Measurements from ENCODE around the gene ANAPC7. TPM values are rescaled to one million over a fixed set of nuclear protein-coding genes. Genes with fewer than 3 reads are reported as not detected.
"Not testable (repeated sequence)": the region's sequence is repeated elsewhere in the genome, so short reads cannot be mapped to it uniquely, and the experiment has no call there.

ANAPC7 gene, protein sequence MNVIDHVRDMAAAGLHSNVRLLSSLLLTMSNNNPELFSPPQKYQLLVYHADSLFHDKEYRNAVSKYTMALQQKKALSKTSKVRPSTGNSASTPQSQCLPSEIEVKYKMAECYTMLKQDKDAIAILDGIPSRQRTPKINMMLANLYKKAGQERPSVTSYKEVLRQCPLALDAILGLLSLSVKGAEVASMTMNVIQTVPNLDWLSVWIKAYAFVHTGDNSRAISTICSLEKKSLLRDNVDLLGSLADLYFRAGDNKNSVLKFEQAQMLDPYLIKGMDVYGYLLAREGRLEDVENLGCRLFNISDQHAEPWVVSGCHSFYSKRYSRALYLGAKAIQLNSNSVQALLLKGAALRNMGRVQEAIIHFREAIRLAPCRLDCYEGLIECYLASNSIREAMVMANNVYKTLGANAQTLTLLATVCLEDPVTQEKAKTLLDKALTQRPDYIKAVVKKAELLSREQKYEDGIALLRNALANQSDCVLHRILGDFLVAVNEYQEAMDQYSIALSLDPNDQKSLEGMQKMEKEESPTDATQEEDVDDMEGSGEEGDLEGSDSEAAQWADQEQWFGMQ
- total RNA-seq: 35.4 and 57.4 TPM in 2 replicates

DNA sequence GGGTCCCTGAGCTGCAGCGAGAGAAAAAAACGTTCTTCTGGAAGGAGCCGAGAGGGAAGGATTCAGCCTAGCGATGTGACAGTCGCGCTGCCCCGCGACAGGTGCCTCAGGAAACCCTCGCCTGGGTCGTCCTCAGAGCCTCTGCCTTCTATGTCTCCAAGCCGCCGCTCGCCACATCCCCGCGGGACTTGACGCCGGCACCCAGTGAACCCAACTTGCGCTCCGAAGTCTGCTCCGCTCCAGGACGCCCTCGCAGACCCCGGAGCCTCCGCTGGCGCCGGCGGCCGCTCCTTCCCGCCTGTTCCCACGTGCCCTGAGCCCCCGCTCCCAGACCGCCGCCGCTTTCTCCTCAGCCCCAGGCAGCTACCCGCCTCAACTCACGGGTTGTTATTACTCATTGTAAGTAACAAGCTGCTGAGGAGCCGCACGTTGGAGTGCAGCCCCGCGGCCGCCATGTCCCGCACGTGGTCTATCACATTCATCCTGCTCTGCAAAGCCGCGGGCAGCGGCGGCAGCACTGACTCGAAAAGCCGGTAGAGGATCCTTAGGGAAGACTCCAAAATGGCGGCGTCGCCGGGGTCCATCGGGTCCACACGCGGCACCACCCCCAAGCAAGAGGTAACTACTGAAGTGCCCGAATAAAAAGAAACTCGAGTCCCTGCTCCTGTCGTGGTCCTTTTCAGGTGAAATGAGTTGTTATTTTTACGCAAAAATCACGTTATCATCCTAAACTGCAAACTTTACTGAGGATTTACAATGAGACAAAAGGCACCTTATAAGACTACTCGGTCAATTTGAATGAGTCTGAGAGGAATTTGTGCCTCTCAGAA lies at the start of gene ANAPC7:
ANAPC7 (minus strand) TSS at position 563 of the 830 bp plus-strand sequence; CDS start at position 482, 81 bp downstream.
- H3K4me3 ChIP-seq (ENCODE audit: low read depth, low read length): peak within 1 kb of the TSS; percentile 93
- TF ChIP-seq, protein P1, sequence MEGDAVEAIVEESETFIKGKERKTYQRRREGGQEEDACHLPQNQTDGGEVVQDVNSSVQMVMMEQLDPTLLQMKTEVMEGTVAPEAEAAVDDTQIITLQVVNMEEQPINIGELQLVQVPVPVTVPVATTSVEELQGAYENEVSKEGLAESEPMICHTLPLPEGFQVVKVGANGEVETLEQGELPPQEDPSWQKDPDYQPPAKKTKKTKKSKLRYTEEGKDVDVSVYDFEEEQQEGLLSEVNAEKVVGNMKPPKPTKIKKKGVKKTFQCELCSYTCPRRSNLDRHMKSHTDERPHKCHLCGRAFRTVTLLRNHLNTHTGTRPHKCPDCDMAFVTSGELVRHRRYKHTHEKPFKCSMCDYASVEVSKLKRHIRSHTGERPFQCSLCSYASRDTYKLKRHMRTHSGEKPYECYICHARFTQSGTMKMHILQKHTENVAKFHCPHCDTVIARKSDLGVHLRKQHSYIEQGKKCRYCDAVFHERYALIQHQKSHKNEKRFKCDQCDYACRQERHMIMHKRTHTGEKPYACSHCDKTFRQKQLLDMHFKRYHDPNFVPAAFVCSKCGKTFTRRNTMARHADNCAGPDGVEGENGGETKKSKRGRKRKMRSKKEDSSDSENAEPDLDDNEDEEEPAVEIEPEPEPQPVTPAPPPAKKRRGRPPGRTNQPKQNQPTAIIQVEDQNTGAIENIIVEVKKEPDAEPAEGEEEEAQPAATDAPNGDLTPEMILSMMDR (IDR thresholded peaks at IDR 0.05; ENCODE audit: insufficient read depth, low read depth, low read length): peak; percentile 4
- DNase-seq (ENCODE audit: low read depth): peak; percentile 95

DNA sequence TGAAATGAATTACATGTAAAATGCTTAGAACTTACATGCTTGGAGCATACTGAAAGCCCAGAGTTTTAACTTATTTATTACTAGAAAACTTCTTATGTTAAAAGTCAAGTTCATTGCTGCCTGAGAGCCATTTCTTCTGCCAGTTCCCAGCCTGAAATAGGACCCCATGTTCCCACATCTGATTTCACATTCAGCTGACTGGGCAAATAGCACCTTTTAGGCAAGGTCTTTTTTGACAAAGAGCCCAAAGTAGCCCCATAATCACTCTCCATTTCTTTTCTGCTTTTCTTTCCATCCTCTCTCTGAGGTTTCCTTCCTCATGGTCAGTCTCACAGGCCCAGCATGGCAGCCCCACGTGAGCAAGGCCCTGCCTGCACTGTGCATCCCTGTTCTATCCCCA lies 47.8 kb upstream of the ANAPC7 start:
- TF ChIP-seq, protein P1 (IDR thresholded peaks at IDR 0.05; ENCODE audit: insufficient read depth, low read depth, low read length): no peak
- DNase-seq (ENCODE audit: low read depth): no peak
- H3K4me3 ChIP-seq (ENCODE audit: low read depth, low read length): no peak overlapping the region

DNA sequence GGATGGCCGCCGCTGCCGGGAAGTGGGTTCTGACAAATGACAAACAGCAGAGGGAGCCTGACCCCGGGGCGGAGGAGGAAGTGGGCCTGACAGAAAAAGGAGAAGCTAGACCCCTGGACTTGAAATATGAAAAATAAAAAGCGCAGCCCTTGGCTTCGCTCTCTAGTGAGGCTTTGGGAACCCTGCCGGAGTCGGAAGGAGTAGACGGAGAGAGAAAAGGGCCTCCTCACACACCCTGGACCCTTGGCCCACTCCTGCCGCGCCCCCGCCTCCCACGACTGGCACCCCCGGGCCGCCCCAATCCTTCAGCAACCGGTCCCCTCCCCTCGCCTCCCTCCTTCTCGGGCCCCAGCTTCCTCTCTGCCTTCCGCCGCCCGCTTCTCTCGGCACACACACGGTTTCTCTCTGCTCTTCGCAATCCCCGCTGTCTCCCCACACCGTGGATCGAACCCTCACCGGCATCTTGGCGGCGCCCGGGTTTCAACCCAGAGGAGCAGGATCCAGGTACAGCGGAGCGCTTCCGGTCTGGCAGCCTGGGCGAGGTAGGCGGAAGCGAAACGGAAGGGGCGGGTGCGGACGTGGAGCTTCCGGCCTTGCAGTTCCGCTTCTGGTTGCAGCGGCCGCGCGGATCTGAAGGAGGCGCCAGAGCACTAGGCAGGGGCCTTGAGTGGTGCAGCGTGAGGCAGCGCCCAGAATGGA lies 46.4 kb upstream of the ANAPC7 start, which contains the start of gene ARPC3:
ARPC3 (minus strand) TSS at position 539 of the 699 bp plus-strand sequence; CDS start at position 462, 77 bp downstream.
- peak; percentile 96 for DNase-seq (ENCODE audit: low read depth)
- peak within 1 kb of the TSS; percentile 98 for H3K4me3 ChIP-seq (ENCODE audit: low read depth, low read length)
- TF ChIP-seq, protein P1 (IDR thresholded peaks at IDR 0.05; ENCODE audit: insufficient read depth, low read depth, low read length): peak; percentile 85

DNA sequence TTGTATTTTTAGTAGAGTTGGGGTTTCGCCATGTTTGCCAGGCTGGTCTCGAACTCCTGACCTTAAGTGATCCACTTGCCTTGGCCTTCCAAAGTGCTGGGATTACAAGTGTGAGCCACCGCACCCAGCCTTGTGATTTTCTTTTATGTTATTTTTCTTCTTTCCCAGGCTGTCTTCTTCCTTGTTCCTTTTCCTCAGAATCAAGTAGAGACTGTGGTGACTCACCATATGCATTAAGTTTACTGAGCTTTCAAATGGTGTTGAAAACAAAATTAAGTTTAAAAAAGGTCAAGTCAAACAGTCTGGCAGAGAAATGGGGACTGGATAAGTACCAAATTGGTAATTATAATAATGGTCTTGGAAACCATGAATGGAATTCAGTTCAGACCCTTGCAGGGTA lies 40.9 kb upstream of the ANAPC7 start:
- no peak for DNase-seq (ENCODE audit: low read depth)
- TF ChIP-seq, protein P1 (IDR thresholded peaks at IDR 0.05; ENCODE audit: insufficient read depth, low read depth, low read length): no peak
- no peak overlapping the region for H3K4me3 ChIP-seq (ENCODE audit: low read depth, low read length)

DNA sequence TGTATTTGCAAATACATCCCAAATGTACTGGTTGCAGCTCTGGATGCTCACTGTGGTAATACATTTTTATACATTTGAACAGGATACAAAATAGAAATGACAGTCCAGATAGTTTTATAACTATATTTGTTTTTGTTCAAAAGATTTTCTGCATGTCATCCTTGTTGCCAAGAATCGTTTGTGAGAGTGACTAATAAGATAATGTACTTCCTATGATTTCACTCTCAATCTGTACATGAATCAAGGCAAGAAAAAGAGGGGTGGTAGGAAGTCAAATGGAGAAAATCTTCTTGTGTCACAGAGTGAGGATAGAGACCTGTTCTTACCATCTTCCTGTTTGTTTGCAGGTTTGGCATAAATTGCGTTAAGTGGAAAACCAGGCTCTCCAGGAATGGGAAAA lies 32.7 kb upstream of the ANAPC7 start:
- TF ChIP-seq, protein P1 (IDR thresholded peaks at IDR 0.05; ENCODE audit: insufficient read depth, low read depth, low read length): no peak
- H3K4me3 ChIP-seq (ENCODE audit: low read depth, low read length): no peak overlapping the region
- no peak for DNase-seq (ENCODE audit: low read depth)

DNA sequence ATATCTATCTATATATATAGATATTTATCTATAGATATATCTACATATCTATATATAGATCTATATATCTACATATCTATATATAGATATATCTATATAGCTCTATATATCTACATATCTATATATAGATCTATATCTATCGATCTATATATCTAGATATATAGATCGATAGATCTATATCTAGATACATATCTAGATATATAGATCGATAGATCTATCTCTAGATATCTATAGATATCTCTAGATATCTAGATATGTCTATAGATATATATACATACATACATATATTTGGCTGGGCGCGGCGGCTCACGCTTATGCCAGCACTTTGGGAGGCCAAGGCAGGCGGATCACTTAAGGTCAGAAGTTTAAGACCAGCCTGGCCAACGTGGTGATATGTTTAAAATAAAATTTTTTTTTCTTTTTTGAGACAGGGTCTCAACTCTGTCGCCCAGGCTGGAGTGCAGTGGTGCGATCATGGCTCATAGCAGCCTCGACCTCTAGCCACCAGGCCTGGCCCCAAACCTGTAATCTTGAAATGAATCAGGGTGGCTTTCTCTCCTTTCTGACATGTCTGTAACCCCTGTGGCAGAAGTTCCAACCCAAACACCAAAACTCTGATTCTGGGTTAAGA lies 28.6 kb upstream of the ANAPC7 start:
- TF ChIP-seq, protein P1 (IDR thresholded peaks at IDR 0.05; ENCODE audit: insufficient read depth, low read depth, low read length): no peak
- peak overlapping the region; percentile 55 for H3K4me3 ChIP-seq (ENCODE audit: low read depth, low read length)

DNA sequence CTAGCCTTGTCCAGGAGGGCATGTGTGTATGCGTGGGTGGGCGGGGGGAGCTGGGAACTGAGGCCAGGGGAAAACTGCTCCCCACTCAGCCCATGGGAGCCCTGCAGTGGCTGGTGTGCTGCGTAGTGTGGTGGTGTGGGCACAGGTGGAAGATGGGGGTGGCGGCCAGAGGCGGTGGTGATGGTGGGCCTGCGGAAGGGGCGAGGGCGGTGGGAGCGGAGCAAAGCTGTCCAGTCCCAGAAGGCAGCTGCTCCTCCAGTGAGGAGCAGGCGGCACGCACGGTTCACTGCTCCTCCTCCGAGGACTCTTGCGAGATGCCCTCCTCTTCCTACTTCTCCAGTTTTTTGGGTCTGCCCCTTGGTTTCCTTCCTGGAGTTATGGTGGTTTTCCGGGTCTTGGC lies 26.2 kb upstream of the ANAPC7 start:
- DNase-seq (ENCODE audit: low read depth); H3K4me3 ChIP-seq (ENCODE audit: low read depth, low read length): not testable (repeated sequence)

More for the DNA sequence above, 28.6 kb upstream of the ANAPC7 start:
- no peak for DNase-seq (ENCODE audit: low read depth)

Measured in fibroblast of villous mesenchyme (primary cell).